ENCODE results near the gene UBAP2.

Gene UBAP2

DNA sequence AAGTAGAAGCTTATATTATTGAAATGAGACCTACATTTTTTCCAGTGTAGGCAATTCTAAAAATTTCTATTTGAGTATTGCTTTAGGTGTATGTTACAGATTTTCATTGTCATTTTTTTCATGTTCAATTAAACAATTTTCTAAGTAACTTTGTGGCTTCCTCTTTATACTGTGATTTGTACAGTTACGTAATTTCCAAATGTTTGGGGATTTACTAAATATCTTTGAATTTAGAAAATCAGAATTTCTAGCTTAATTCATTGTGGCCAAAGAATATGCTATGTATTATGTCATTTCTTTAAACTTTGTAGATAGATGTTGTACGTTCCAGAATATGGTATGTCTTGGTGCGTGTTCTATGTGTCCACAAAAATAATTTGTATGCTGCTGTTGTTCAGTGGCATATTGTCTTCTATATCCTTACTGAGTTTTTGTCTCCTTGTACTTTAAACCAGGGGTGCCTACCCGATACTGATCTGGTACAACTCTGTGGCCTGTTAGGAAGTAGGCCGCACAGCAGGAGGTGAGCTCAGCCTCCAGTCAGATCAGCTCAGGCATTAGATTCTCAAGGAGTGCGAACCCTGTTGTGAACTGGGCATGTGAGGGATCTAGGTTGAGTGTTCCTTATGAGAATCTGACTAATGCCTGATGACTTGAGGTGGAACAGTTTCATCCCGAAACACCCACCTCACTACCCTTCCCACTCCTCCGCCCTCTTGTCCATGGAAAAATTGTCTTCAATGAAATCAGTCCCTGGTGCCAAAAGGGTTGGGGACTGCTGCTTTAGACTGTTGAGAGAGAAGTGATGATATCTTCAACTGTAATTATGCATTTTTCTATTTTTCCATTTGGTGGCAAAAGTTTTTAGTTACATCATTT, 168.2 kb downstream of the UBAP2 start:
- DNase-seq: peak; percentile 45
- H3K27ac ChIP-seq: no peak overlapping the region
- no peaks in the 10 kb centered on the region for H3K9me3 ChIP-seq (ENCODE audit: severe bottlenecking)
- TF ChIP-seq, protein P1, sequence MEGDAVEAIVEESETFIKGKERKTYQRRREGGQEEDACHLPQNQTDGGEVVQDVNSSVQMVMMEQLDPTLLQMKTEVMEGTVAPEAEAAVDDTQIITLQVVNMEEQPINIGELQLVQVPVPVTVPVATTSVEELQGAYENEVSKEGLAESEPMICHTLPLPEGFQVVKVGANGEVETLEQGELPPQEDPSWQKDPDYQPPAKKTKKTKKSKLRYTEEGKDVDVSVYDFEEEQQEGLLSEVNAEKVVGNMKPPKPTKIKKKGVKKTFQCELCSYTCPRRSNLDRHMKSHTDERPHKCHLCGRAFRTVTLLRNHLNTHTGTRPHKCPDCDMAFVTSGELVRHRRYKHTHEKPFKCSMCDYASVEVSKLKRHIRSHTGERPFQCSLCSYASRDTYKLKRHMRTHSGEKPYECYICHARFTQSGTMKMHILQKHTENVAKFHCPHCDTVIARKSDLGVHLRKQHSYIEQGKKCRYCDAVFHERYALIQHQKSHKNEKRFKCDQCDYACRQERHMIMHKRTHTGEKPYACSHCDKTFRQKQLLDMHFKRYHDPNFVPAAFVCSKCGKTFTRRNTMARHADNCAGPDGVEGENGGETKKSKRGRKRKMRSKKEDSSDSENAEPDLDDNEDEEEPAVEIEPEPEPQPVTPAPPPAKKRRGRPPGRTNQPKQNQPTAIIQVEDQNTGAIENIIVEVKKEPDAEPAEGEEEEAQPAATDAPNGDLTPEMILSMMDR (IDR thresholded peaks at IDR 0.05; ENCODE audit: low read depth, low read length): no peak
- H3K27me3 ChIP-seq (ENCODE audit: insufficient read depth, low read depth, severe bottlenecking): no peaks in the 10 kb centered on the region
- no peaks in the 10 kb centered on the region; the same call in 1 of the 2 replicates for H3K36me3 ChIP-seq
- H3K4me3 ChIP-seq (ENCODE audit: low read depth, low read length): no peak overlapping the region

DNA sequence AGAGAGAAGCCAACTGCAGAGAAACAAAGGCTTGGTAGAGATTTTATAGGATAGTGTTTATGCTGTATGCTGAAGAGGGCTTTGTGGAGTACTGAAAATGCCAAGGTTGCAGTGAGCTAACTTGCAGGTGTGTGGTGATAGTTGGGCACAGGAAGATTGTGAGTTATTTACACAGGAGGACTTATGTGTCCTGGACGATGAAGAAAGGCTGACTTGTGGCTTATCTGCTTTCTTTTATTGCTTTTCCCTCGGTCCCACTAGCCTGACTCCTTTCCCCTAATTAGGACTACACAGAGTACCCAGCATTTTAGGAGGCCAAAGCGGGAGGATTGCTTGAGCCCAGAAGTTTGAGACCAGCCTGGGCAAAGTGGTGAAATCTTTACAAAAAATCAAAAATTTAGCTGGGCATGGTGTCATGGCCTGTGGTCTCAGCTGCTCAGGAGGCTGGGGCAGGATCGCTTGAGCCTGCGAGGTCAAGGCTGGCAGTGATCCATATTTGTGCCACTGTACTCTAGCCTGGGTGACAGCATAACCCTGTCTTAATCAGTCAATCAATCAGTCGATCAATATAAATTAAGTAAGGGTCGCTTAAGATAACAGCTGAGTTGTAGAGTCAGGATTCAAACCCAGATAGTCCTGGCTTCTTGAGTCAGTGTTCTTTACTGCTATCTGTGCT, 169.9 kb downstream of the UBAP2 start:
- H3K27ac ChIP-seq: no peak overlapping the region
- H3K27me3 ChIP-seq (ENCODE audit: insufficient read depth, low read depth, severe bottlenecking): no peaks in the 10 kb centered on the region
- TF ChIP-seq, protein P1 (IDR thresholded peaks at IDR 0.05; ENCODE audit: low read depth, low read length): no peak
- no peaks in the 10 kb centered on the region for H3K9me3 ChIP-seq (ENCODE audit: severe bottlenecking)
- H3K4me3 ChIP-seq (ENCODE audit: low read depth, low read length): no peak overlapping the region
- no peak for DNase-seq
- H3K36me3 ChIP-seq: no peaks in the 10 kb centered on the region; the same call in 1 of the 2 replicates

DNA sequence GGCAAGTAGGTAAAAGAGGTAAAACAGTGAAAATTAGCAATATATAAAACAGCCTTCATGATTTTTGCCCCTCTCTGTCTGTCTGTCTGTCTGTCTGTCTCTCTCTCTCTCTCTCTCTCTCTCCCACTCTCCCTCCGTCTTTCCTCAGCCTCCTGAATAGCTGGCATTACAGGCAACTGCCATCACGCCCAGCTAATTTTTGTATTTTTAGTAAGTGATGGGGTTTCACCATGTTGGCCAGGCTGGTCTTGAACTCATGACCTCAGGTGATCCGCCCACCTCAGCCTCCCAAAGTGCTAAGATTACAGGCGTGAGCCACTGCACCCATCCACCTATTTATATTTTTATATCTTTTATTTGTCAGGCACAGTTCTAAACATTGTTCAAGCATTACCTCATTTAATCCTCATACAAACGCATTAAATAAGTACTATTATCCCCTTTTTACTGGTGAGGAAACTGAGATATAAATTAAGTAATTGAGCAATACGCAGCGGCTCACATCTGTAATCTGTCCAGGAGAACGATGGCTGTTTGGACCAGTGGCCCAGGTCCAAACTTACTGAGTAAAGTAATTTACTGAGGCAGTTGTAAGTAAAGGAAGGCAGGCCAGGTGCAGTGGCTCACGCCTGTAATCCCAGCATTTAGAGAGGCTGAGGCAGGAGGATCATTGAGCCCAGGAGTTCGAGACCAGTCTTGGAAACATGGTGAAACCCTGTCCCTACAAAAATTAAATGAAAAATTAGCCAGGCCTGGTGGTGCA, 170.8 kb downstream of the UBAP2 start:
- no peak for DNase-seq
- Histone ChIP-seq H3K4me3 (ENCODE audit: low read depth, low read length) (no peak overlapping the region), H3K9me3 (ENCODE audit: severe bottlenecking) (no peaks in the 10 kb centered on the region), H3K27me3 (ENCODE audit: insufficient read depth, low read depth, severe bottlenecking) (no peaks in the 10 kb centered on the region), H3K27ac (no peak overlapping the region), H3K36me3 (no peaks in the 10 kb centered on the region; the same call in 1 of the 2 replicates)
- TF ChIP-seq, protein P1 (IDR thresholded peaks at IDR 0.05; ENCODE audit: low read depth, low read length): no peak
